Mononuclear cell (primary cell): Measurements from ENCODE around the gene DPP8. TPM values are rescaled to one million over a fixed set of nuclear protein-coding genes. Genes with fewer than 3 reads are reported as not detected.

Experiments used
- H3K27me3 ChIP-seq: 2 replicates; pipeline ENCODE4 v1.6.0; 2011; ENCODE audit warnings: low read length, control low read depth; ENCODE audit not compliant: insufficient read depth
- H3K4me1 ChIP-seq: 2 replicates; pipeline ENCODE4 v1.5.1; 2011; ENCODE audit warnings: mild to moderate bottlenecking, low read length, control low read depth; ENCODE audit not compliant: insufficient read depth
- H3K4me3 ChIP-seq: 2 replicates; pipeline ENCODE4 v1.5.1; 2011; ENCODE audit warnings: mild to moderate bottlenecking, low read length, moderate library complexity
- H3K9me3 ChIP-seq: 2 replicates; pipeline ENCODE4 v1.5.1; 2011; ENCODE audit warnings: low read depth, mild to moderate bottlenecking, control low read depth, low read length
- total RNA-seq: library from RNA; depleted of rRNA; stranded (reverse); fragments of >200 nt; gene quantifications from one replicate; pipeline ENCODE4 v1.2.3, GENCODE V29; 2012

DPP8 gene
- total RNA-seq, 1 donor: 51.1 TPM

- Histone ChIP-seq H3K4me1 (no peaks in the 10 kb centered on the region), H3K9me3 (no peaks in the 10 kb centered on the region), H3K4me3 (no peak overlapping the region), H3K27me3 (peaks cover 44% of the 10 kb centered on the region)
Measured at GRCh38 chr15:65395567-65396202, 121.8 kb downstream of the DPP8 start.

DNA sequence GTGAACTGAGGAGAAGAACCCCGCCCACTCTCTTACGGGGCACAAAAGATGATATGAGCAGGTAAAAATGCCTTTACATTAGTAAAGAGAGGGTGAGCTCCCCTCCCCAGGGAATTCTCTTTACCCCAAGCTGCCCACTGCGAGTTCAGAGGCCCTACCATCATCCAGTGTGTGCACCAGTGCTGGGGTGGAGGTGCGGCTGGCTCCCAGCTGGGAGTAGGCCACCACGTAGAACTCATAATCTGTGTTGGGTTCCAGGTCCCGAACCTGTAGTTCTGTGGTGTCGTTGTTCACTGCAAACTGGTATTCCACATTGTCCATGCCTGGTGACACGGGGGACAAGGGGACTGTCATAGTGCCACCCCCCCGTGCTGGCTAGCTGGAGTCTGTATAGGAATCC is 122.6 kb downstream of the DPP8 start:
- Histone ChIP-seq H3K9me3 (no peaks in the 10 kb centered on the region), H3K4me3 (no peak overlapping the region), H3K4me1 (no peaks in the 10 kb centered on the region), H3K27me3 (peaks cover 39% of the 10 kb centered on the region)

DNA sequence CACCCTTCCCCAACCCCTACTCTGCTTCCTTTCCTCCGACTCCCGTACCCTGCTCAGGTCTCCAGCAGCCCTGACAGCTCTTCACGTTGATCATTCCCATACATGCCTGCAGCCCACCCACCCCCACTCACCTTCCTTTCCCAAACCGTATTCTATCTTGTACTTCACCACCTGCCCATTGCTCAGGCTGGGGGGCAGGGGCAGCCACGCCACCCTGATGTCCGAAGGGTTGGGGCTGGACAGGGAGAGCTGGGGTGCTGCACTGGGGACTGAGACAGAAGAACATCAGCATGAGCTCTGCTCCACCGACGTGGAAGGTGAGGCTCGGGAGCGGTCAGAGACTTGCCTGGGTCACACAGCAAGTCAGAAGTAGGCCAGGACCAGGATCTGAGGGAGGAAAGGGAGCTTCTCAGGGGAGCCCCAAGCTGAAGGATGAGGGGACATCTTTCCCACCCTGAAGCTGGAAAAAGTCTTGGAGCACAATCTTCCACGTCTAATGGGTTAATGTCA is 123.2 kb downstream of the DPP8 start:
- Histone ChIP-seq H3K27me3 (peaks cover 35% of the 10 kb centered on the region), H3K4me3 (no peak overlapping the region), H3K4me1 (no peaks in the 10 kb centered on the region), H3K9me3 (no peaks in the 10 kb centered on the region)

DNA sequence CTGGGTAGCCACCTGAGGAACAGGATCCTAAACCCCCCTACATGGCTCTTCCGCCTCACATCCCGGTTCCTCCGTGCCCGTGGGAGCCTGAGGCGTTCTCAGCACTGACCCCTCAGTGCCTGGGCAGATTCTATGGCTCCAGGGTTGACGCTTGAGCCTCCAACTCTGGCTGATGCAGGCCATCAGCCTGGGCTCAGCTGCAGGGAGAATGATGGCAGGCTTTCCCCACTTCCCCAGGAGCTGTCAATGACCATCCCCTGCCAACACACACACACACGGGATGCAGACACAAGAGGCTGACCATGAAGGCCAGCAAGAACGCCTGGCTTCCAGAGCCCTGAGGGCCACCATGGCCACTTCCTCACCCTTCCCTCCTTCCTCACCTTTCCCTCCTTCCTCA is 123.9 kb downstream of the DPP8 start:
- no peaks in the 10 kb centered on the region for H3K4me1 ChIP-seq
- H3K9me3 ChIP-seq: no peaks in the 10 kb centered on the region
- no peak overlapping the region for H3K4me3 ChIP-seq
- H3K27me3 ChIP-seq: peaks cover 32% of the 10 kb centered on the region

DNA sequence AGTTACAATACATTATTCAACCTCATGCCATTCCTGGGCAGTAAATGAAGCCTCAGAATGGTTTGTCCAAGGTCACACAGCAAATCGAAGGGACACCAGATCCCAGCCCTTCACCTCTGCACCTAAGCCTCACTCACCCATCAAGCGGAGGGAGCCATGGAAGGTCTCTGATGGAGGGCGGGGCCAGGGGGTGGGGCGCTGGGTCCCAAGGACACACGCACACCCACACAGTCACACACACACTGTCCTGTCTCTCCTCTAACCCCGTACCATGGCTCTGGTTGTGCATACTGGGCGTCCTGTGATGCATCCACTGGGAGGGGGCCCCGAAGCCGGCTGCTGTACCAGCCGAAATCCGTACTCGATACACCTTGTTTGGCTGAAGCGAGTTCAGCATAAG is 124.4 kb downstream of the DPP8 start:
- H3K4me1 ChIP-seq: no peaks in the 10 kb centered on the region
- H3K27me3 ChIP-seq: peaks cover 32% of the 10 kb centered on the region
- H3K4me3 ChIP-seq: no peak overlapping the region
- H3K9me3 ChIP-seq: no peaks in the 10 kb centered on the region

Other genes starting within 250 kb of the DPP8 start
- 16.9 TPM for gene PARP16, start 230.8 kb downstream of the DPP8 start, total RNA-seq
- gene RNU5A-1, start 221.6 kb downstream of the DPP8 start, total RNA-seq: not detected
- not detected for gene RNU5B-1, start 213.0 kb downstream of the DPP8 start, total RNA-seq
- gene IGDCC3, start 139.7 kb downstream of the DPP8 start, total RNA-seq: not detected
- under 0.01 TPM for gene IGDCC4, start 94.7 kb downstream of the DPP8 start, total RNA-seq
- 13.9 TPM for gene HACD3, start 12.8 kb upstream of the DPP8 start, total RNA-seq
- gene INTS14, start 93.4 kb upstream of the DPP8 start, total RNA-seq: 24.2 TPM
- 1.0 TPM for gene SLC24A1, start 104.2 kb upstream of the DPP8 start, total RNA-seq